Measurements from ENCODE around the gene ZNRD2.

Gene ZNRD2

DNA sequence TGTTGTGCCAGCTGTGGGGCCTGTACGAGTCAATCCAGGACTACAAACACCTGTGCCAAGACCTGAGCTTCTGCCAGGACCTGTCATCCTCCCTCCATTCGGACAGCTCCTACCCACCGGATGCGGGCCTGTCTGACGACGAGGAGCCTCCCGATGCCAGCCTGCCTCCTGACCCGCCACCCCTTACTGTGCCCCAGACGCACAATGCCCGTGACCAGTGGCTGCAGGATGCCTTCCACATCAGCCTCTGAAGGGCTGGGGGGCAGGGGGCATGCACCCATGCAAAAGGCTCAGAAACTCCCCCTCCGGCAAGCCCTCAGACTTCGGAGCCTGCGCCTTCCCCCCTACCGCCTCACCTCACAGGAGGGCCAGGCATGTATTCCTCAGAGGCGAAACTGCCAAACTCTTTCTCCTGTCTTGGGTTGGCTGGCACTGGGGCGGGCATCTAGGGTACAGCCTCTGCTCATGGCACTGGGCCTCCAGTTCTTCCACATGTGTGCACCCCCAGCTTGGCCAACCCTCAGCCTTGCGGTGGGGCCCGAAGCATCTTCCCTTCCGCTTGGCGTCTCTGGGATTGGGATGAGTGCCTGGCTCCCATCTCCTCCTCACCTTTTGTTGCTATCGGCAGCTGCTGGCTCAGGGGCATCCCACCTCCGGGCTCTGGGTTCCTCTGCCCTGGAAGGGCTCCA is 3.3 kb downstream of the ZNRD2 start:
- DNase-seq (ENCODE audit: low read depth): no peak

DNA sequence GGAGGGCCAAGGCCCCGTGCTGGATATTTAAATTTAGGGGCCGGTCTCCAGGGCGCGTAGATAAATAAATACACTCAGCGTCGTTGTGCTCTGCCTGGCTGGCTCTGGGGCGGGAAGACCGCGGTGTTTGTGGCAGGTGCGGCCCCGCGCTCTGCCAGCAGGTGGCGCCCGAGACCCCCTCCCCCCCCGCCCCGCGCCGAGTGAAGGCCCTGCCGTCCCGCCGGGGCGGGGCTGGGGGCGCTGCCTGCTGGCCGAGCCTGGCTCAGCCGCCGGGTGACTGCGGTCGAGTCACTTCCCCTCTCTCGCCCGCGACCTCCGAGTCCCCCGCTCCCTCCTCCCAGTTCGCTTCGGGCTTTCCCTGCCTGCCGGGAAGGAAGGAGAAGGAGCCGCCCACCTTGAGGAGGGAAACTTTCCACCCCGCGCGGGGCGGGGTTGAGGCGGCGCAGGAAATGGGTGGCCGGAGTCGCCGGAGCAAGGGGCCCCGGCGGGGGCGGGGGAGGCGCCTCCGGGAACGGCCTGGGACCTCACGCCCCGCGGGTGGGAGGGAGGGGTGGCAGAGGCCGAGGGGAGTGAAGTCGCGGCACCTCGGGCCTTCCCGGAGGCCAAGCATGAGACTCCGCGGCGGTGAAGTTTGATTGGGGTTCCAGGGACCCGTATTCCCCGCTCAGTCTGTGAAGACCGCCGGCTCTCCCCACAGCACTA is 4.0 kb downstream of the ZNRD2 start:
- peak; percentile 86 for DNase-seq (ENCODE audit: low read depth)

DNA sequence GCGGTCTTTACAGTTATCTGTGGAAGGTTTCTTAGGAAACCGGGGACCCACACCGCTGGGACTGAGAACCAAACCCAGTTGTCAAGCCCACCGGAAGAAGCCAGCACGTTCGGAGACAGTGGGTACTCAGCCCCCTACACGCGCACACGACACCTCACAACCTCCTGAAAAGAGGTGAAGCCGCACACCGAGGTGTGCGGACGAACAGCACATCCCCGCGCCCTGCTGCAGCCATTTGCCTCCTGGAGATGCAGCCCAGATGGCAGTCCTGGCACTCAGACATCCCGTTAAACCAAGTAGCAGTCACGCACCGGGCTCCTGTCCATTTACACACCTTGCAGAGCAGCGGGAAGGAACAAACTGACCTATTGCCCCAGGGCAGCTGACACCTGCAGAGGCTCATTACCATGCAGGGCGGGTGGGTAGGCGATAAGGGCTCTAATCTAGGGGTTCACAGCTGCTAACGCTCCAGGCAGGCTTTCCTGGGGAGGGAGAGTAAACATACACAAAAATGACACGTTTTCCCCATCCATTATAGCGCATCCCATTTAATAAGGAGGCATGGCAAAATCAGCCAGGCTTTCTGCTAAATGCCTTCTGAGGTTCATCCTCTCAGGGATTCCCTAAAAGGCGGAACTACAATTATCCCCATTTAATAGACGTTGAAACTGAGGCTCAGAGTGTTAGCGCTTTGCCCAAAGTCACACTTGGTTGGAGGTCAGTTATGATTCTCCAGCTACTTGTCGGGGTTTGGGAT is 4.7 kb downstream of the ZNRD2 start:
- DNase-seq (ENCODE audit: low read depth): no peak

DNA sequence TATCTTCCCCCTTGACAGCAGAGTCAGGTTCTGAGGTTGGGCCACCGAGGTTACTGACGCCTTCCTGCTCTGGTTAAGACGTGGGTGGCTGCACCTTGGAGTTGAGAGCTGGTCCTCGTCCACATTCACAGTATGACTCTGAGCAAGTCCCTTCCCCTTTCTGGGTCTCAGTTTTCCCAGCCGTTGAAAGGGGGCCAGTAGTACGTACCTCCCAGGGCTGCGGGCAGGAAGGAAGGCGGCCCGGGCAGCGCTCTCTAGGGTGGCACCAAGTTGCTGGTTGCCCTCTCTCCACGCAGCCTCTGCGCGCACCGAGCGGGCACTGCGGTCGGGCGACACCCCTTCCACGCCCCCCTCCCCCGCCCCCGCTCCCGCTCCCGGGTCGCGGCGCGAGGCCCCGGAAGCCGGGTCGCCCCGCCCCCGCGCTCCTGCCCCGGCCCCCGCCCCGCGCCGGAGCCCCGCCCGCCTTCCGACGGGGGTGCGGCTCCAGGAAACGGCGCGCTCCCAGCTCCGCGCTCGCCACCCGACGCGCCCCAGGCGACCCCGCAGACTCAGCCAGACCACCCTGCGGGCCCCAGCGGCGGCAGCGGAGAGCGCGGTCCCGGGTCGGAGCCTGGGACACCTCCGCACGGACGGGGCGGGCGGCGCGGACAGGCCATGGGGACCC is 5.4 kb downstream of the ZNRD2 start, which contains the start of gene EHBP1L1:
EHBP1L1 (plus strand) TSS at position 486 of the 664 bp plus-strand sequence. CDS start 250 bp downstream, outside the sequence.
- DNase-seq (ENCODE audit: low read depth): no peak

DNA sequence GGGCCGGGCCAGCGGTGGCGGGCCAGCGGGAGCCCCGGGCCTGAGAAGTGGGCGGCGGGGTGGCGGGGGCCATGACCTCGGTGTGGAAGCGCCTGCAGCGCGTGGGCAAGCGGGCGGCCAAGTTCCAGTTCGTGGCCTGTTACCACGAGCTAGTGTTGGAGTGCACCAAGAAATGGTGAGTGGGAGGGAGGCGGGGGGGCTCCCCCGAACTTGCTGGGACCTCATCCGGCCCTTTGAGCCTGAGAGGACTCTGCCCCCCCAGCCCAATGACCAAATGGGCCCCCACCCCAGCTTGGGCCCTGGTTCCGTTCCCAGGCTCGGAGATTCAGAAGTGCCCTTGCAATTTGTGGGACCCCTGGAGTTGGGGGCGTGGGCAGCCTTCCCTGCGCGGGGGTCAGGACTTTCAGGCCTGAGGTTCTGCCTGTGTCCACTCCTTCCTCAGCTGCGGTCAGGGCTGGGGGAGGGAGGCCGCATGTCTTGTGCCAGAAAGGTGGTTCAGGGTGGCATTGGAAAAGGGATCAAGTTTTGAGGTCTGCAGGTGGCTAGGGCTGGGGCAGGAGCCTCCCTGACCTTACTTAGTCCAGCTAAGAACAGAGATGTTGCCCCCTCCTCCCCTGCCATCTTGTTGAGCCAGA is 6.1 kb downstream of the ZNRD2 start:
- no peak for DNase-seq (ENCODE audit: low read depth)

DNA sequence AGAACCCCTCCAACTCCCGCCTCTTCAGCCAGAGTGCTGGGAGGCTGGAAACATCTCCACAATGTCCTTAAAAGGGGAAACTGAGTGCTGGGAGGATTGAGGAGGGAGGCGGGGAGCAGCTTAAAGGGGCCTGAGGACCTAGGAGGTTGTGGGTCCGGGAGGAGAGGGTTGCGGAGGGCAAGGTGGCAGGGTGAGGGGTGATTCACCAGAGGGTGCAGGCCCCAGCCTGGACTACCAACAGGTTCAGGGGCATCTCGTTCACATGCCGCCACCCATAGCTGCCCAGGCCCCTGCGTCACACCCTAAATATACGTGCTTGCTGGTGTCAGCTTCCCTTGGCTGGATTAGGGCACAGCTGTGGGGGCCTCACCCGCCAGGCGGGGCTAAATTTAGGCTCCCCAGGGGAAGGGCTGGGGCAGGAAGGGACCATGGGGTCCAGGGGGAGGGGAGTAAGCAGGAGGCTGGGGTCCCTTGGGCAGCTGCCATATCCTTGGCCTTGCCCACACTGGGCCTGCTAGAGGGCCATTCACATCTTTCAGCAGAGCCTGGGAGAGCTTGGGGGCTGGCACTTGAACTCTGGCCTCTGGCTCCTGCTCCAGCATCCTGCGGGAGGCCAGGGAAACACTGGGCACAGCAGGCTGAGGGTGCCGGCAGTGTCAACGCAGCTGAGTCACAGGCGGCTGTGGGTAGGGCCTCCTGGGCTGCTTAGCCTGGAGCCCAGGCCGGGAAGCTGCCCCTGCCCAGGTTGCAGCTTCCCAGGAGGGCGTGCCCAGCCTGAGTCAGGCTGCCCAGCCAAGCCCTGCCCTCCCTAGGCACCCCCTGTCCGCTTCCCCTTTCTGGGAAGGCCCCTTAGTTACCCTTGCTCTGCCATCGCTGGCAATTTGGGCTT is 6.8 kb downstream of the ZNRD2 start:
- no peak for DNase-seq (ENCODE audit: low read depth)

DNA sequence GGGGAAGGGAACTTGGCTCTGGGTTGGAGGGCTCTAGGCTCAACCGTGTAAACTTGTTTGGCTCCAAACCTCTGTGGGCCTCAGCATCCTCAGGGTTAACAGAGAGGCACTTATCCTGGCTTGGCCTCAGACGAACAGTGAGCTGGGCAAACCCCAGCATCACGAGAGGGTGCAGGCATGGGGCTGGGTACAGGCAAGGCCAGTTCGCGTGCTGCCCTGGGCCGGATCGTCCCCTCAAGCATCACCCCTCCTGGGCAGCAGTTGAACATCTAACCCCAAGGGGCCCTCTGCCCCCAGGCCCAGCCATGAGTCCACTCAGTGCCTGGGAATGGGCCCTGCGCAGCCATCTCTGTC is 7.5 kb downstream of the ZNRD2 start:
- DNase-seq (ENCODE audit: low read depth): no peak

DNA sequence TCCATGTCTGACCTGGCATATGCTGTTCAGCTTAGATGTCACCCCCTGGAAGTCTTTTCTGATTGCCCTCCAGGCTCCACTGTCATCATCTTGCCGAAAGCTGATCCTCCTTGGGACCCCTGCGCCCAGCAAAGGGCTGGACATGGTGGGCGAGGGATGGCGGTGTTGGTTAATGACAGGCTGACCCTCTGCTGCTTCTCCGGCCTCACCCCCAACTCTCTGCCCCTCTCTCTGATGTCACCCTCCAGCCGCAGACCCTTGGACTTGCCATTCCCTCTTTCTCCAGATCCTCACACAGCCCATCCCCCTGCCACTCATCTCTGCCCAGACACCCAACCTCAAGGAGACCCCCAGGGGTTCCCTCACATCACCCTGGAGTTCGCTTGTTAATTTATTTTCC is 7.9 kb downstream of the ZNRD2 start:
- no peak for DNase-seq (ENCODE audit: low read depth)

DNA sequence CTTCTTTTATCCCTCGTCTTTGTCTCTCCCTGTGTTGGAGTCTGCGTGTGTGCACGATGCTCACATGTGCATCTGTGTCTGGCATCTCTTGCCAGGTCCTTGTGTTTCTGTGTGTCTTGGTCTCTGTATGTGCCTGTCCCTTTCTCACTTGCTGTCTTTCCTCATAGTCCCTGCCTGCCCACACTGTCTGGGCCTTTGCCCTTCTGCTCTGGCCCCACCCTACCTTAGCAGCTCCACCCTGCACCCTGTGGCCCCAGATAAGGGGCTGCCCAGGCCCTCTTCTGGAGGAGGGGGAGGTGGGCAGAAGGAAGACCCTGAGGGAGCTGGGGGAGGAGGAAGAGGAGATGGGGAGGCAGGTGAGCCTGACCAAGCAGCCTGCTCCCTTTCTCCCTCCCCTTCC is 8.4 kb downstream of the ZNRD2 start:
- DNase-seq (ENCODE audit: low read depth): no peak

DNA sequence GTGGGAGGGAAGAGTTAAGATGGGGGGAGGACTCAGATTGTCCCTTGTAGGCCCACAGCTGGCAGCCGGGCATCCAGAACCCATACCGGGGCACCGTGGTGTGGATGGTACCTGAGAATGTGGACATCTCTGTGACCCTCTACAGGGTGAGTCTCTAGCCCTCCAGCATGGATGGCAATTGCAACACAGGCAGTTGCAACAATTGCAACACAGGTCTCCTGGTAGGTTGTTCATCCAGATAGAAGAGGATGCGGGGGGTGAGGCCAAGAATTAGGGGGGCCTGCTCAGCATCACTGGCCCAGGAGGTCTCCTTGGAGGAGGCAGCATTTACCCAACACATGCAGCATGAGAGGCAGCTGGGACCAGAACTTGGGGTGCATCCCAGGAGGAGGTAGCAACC is 9.0 kb downstream of the ZNRD2 start:
- DNase-seq (ENCODE audit: low read depth): no peak

DNA sequence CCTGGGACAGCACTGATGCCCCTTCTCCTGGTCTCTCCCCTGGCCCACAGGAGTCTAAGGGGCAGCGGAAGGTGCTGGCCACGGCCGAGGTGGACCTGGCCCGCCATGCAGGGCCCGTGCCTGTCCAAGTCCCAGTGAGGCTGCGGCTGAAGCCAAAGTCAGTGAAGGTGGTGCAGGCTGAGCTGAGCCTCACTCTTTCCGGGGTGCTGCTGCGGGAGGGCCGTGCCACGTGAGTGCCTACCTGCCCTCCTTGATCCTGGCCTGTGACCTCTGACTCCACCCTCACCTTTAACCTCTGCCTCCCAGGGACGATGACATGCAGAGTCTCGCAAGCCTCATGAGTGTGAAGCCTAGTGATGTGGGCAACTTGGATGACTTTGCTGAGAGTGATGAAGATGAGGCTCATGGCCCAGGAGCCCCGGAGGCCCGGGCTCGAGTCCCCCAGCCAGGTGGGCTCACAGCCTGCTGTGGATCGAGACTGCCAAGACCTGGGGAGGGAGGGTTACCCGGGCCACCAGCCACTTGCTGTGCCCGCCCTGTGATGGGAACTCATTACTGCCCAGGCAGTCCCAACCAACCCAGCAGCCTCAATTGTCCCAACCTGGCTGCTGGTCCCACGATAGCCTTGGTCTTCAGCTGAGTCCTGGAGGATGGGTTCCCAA is 9.9 kb downstream of the ZNRD2 start:
- no peak for DNase-seq (ENCODE audit: low read depth)

DNA sequence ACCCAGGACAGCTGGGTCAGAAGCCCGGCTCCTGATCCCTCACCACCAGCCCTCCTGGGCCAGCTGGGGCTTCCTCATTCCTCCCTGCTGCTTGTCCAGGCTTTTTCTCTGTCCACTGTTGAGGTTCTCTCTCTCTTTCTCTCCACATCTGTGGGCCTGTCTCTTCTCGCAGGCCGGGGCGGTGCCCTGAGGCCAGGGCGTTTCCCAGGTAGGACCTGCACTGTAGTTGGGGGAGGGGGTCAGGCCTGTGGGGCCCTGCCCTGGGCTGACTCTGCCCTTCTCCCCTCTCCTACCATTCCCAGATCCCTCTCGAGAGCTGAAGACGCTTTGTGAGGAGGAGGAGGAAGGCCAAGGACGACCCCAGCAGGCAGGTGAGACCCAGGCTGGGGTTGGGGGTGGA is 10.5 kb downstream of the ZNRD2 start:
- DNase-seq (ENCODE audit: low read depth): no peak

DNA sequence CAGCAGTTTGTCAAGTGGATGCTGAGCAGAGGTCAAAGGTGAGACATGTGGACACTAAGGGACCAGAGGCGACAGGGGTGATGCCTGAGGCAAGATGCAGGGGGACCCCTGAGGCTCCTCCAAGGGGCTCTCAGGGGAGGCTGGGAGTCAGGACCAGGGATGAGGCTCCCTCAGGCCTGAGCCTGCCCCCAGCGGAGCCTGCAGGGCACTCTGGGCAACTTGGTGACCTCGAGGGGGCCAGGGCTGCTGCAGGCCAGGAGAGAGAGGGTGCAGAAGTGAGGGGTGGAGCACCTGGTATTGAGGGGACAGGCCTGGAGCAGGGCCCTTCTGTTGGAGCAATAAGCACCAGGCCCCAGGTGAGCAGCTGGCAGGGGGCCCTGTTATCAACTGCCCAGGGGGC is 11.7 kb downstream of the ZNRD2 start:
- no peak for DNase-seq (ENCODE audit: low read depth)

DNA sequence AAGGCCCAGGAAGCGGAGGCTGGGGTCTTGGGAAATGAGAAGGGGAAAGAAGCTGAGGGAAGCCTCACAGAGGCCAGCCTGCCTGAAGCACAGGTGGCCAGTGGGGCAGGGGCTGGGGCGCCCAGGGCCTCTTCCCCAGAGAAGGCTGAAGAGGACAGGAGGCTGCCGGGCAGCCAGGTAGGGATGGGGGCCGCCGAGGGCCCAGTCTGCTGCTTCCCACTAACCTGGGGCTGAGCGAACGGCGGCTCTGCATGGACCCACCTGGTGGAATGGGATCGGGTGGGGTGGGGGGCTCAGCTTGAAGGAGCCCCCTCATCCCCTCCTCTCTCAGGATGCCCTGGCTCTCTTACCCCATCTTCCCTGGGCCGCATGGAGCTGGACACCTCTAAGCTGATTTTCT is 13.3 kb downstream of the ZNRD2 start:
- DNase-seq (ENCODE audit: low read depth): no peak

DNA sequence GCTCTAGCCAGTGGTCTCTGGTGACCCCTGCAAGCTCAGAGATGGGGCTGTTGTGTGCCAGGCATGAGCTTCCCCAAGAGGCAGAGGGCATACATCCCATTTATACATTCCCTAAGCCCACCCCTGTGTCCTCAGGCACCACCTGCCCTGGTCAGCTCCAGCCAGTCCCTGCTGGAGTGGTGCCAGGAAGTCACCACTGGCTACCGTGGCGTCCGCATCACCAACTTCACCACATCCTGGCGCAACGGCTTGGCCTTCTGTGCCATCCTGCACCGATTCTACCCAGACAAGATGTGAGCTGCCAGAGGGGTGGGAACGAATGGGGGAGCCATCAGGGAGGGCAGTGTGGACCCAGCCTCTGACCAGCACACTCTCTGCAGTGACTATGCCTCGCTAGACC is 13.8 kb downstream of the ZNRD2 start:
- DNase-seq (ENCODE audit: low read depth): no peak

DNA sequence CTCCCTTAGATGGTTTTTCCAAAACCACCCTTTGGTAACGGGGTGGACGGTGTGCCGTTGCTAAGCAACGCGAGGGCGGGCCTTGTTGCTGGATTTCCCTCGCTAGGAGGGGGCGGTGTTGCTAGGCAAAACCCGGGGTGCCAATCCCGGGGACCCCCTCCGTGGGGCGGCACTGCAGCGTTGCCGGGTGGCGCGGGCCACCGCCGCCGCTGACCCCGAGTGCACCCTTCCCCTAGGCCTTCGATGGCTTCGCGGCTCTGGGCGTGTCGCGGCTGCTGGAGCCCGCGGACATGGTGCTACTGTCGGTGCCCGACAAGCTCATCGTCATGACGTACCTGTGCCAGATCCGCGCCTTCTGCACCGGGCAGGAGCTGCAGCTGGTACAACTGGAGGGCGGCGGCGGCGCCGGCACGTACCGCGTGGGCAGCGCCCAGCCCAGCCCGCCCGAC is 14.5 kb downstream of the ZNRD2 start:
- DNase-seq (ENCODE audit: low read depth): no peak

DNA sequence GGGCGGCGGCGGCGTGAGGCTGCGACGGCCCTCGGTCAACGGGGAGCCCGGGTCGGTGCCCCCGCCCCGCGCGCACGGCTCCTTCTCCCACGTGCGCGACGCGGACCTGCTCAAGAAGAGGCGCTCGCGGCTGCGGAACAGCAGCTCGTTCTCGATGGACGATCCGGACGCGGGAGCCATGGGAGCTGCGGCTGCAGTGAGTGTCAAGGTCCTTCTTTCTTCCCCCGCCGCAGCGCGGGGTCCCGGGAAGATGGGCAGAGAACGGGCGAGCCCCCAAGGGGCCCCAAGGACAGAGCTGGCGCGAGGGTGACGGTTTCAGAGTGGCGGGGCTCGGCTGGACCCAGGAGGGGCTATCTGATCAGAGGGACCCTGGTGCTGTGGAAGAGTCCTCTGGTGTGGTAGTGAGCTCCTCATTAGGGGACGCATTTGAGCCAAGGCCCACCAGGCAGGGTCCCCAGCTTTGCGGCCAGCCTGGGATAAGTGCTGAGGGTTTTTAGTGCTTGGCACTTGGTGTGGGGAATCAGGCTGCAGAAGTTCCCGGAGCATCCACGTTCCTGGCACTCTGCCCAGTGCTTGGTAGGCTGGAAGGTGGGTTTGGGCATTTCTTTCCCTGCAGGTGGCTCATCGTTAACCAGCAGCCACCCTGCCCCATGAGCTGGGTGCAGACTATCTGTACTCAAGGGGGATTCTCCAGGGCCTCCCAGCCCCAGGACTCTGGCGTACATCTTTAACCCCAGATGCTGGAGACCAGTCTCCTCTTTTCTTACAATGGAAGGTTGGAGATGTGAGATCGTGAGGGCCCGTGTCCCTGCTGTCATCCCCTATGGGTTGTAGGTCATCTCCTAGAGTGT is 15.3 kb downstream of the ZNRD2 start:
- no peak for DNase-seq (ENCODE audit: low read depth)

DNA sequence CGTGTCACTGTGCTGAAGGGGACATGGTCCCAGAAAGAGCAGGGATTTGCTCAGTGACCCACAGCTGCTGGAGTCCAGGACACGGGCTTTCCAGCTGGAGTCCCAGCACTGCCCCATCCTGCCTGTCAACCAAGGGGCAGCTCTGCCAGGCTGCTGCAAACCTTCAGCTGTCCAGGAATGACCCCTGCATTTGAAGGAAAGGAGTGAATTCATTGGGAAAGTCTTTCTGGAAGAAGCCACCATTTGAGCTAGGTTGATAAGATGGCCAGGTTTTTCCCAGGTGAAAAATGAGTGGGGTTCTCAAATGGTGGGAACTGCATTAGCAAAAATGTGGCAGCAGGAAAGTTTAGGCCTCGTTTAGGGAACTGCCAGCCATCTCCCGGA is 16.0 kb downstream of the ZNRD2 start:
- no peak for DNase-seq (ENCODE audit: low read depth)

DNA sequence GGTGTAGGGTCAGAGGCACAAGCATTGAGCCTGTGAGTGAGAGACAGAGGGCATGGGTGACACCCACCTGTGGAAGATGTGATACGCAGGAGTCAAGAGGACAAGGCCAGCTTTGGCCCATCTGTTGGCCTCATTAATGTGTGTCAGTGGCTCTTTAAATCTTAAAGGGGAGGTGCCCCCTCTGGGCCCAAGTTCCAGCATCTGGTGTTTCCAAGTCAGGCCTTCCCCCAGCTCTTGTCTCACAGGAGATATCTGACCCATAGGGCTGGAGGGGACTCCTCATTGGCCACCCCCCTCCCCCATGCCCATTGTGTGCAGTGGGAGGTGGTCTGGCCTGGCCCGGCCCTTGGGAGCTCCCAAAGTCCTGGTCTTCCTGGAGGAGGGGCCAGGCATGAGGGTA is 16.4 kb downstream of the ZNRD2 start:
- DNase-seq (ENCODE audit: low read depth): no peak

Data from GM04504 (cell line).